Osteocyte (in vitro differentiated cells): Measurements from ENCODE around the gene SH2D4B. TPM values are rescaled to one million over a fixed set of nuclear protein-coding genes. Genes with fewer than 3 reads are reported as not detected.

Source experiments
- DNase-seq: peaks from one replicate; pipeline ENCODE4 v3.0.0; 2021; ENCODE audit warnings: mixed read lengths; ENCODE audit not compliant: unreplicated experiment; ENCODE audit errors: extremely low spot score
- H3K27ac Mint-ChIP-seq: one replicate; pipeline ENCODE4 v1.8.0; 2021; ENCODE audit warnings: mild to moderate bottlenecking, mixed read lengths; ENCODE audit not compliant: unreplicated experiment
- H3K27me3 Mint-ChIP-seq: one replicate; pipeline ENCODE4 v1.8.0; 2021; ENCODE audit warnings: mixed read lengths; ENCODE audit not compliant: unreplicated experiment
- H3K36me3 Mint-ChIP-seq: one replicate; pipeline ENCODE4 v1.8.0; 2021; ENCODE audit warnings: mixed read lengths; ENCODE audit not compliant: unreplicated experiment
- H3K4me1 Mint-ChIP-seq: one replicate; pipeline ENCODE4 v1.8.0; 2021; ENCODE audit warnings: mixed read lengths; ENCODE audit not compliant: unreplicated experiment
- H3K4me3 Mint-ChIP-seq: one replicate; pipeline ENCODE4 v1.8.0; 2021; ENCODE audit warnings: mild to moderate bottlenecking, moderate library complexity, mixed read lengths; ENCODE audit not compliant: unreplicated experiment
- H3K9me3 Mint-ChIP-seq: one replicate; pipeline ENCODE4 v1.8.0; 2021; ENCODE audit warnings: mixed read lengths; ENCODE audit not compliant: unreplicated experiment
- CTCF ChIP-seq: fragments of 200-600 bp; sonication (generic); IDR thresholded peaks from 2 replicates; pipeline ENCODE4 v1.5.0; 2021; ENCODE audit warnings: antibody characterized with exemption, mild to moderate bottlenecking, moderate library complexity
- total RNA-seq: library from RNA; stranded (reverse); gene quantifications from 2 replicates; pipeline ENCODE4 v1.2.1, GENCODE V29; 2021

SH2D4B gene
- total RNA-seq, 1 donor from 2014 or later = not detected

GRCh38 chr10:80579849-80580637 lies 42.3 kb downstream of the SH2D4B start:
- Mint-ChIP-seq H3K9me3 (no peaks in the 10 kb centered on the region), H3K27ac (no peak overlapping the region), H3K4me3 (no peak overlapping the region), H3K36me3 (no peaks in the 10 kb centered on the region), H3K4me1 (no peaks in the 10 kb centered on the region), H3K27me3 (peaks cover 18% of the 10 kb centered on the region)
- DNase-seq = no peak
- TF ChIP-seq CTCF = no peak

- no peak for TF ChIP-seq CTCF
- Mint-ChIP-seq H3K27me3 (peaks cover 18% of the 10 kb centered on the region), H3K4me1 (no peaks in the 10 kb centered on the region), H3K36me3 (no peaks in the 10 kb centered on the region), H3K27ac (no peak overlapping the region), H3K9me3 (no peaks in the 10 kb centered on the region), H3K4me3 (no peak overlapping the region)
- DNase-seq = no peak
These were observed 43.2 kb downstream of the SH2D4B start for GRCh38 chr10:80580638-80581468.

DNA sequence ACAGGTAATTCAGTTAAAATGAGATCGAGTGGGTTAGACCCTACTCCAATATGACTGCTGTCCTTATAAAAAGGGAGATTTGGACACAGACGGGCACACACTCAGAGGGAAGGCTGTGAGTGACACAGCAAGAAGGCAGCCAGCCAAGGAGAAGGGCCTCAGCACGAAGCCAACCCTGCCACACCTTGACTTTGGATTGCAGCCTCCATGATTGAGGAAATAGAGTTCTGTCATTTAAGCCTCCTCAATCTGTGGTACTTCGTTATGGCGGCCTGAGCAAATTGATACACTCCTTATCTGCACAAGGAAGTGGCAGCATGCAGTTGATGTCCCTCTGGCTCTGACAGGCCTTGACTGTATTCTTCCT lies 43.8 kb downstream of the SH2D4B start:
- no peaks in the 10 kb centered on the region for H3K4me1 Mint-ChIP-seq
- H3K36me3 Mint-ChIP-seq = no peaks in the 10 kb centered on the region
- H3K4me3 Mint-ChIP-seq = no peak overlapping the region
- peaks cover 18% of the 10 kb centered on the region for H3K27me3 Mint-ChIP-seq
- H3K27ac Mint-ChIP-seq = no peak overlapping the region
- TF ChIP-seq CTCF = no peak
- no peaks in the 10 kb centered on the region for H3K9me3 Mint-ChIP-seq
- peak; percentile 46 for DNase-seq

GRCh38 chr10:80582286-80582960 lies 44.7 kb downstream of the SH2D4B start:
- peak; percentile 67 for DNase-seq
- Mint-ChIP-seq H3K4me1 (no peaks in the 10 kb centered on the region), H3K27ac (no peak overlapping the region), H3K4me3 (no peak overlapping the region), H3K27me3 (peaks cover 20% of the 10 kb centered on the region), H3K36me3 (no peaks in the 10 kb centered on the region), H3K9me3 (no peaks in the 10 kb centered on the region)
- no peak for TF ChIP-seq CTCF
